ENCODE results near the gene WTIP.
"Not testable (repeated sequence)": the region's sequence is repeated elsewhere in the genome, so short reads cannot be mapped to it uniquely, and the experiment has no call there.

Gene WTIP

DNA sequence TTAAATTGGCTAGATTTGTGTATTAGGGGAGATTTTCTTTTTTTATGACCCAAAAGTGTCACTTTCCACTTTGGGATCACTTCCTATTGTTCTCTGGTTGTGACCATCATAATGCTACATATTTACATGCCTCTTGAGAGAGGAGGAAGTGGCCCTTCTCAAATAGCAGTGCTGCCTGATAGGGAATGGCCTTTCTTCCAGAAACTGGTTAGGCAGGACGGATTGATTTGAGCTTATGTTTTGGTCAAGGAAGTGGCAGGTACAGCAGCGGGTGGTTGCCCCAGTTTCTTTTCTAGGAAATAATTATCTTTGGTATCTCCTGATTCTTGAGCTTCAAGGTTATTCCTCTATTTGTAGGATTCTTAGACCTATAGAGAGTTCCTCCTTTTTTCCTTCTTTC, 21.9 kb upstream of the WTIP start:
- Histone ChIP-seq H3K4me2 (ENCODE audit: low read length) (no peak overlapping the region), H3K79me2 (ENCODE audit: insufficient read depth, low read length) (no peaks in the 10 kb centered on the region), H3K9me2 (ENCODE audit: low read depth, low read length) (no peaks in the 10 kb centered on the region), H3K27ac (ENCODE audit: low read depth, low read length, poor library complexity, severe bottlenecking) (no peak overlapping the region), H3F3A (ENCODE audit: insufficient read depth, low read length) (no peaks in the 10 kb centered on the region), H2AFZ (ENCODE audit: low read length) (no peak overlapping the region), H3K9me3 (ENCODE audit: low read length) (no peaks in the 10 kb centered on the region), H4K20me1 (ENCODE audit: insufficient read depth, low read length) (no peaks in the 10 kb centered on the region), H3K36me3 (ENCODE audit: insufficient read depth, low read length) (peaks cover 86% of the 10 kb centered on the region), H3K4me1 (ENCODE audit: insufficient read depth, low read length, severe bottlenecking) (no peaks in the 10 kb centered on the region), H3K27me3 (ENCODE audit: insufficient read depth, low read length) (no peaks in the 10 kb centered on the region), H3K4me3 (ENCODE audit: low read depth, low read length, poor library complexity, severe bottlenecking) (no peak overlapping the region), H3K9ac (ENCODE audit: low read length) (no peak overlapping the region)
- no peak for TF ChIP-seq EZH2 (IDR thresholded peaks at IDR 0.05; ENCODE audit: borderline replicate concordance, low read length)
- TF ChIP-seq, protein P1, sequence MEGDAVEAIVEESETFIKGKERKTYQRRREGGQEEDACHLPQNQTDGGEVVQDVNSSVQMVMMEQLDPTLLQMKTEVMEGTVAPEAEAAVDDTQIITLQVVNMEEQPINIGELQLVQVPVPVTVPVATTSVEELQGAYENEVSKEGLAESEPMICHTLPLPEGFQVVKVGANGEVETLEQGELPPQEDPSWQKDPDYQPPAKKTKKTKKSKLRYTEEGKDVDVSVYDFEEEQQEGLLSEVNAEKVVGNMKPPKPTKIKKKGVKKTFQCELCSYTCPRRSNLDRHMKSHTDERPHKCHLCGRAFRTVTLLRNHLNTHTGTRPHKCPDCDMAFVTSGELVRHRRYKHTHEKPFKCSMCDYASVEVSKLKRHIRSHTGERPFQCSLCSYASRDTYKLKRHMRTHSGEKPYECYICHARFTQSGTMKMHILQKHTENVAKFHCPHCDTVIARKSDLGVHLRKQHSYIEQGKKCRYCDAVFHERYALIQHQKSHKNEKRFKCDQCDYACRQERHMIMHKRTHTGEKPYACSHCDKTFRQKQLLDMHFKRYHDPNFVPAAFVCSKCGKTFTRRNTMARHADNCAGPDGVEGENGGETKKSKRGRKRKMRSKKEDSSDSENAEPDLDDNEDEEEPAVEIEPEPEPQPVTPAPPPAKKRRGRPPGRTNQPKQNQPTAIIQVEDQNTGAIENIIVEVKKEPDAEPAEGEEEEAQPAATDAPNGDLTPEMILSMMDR (IDR thresholded peaks at IDR 0.05; ENCODE audit: low read length), result no peak

DNA sequence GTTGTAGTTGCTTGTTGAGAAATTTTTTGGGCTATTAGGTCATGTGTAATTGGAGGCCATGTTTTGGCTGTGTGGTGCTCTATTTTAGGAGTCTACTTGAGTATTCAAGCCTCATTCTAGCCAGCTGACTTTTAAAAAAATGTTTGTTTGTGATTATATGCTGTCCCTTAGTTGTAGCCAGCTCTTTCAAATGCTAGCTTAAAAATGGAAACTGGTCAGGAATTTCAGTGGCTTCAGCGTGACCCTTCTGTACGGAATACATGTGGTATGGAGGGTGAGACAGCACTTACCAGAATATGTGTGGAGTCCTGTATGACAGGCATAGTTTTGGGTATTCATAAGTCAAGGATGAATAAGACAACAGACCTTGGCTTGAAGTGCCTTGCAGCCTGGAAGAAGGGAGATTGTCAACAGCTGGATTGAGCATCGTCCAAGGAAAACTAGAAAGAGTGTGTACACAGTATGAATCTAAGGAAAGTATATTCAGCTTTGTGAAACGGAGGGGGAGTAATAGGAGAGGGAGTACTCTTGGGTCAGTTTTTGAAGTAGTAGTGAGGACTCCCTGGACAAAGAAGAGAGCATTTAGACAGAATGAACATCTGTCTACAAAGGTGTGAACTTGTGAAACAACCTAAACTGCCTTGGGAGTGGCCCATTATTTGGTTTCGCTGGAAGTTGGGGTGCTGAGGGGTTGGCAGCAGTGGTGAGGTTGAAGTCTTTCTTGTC, 20.0 kb upstream of the WTIP start:
- Histone ChIP-seq H3F3A (ENCODE audit: insufficient read depth, low read length) (no peaks in the 10 kb centered on the region), H2AFZ (ENCODE audit: low read length) (no peak overlapping the region), H3K4me2 (ENCODE audit: low read length) (no peak overlapping the region), H3K27ac (ENCODE audit: low read depth, low read length, poor library complexity, severe bottlenecking) (no peak overlapping the region), H3K27me3 (ENCODE audit: insufficient read depth, low read length) (no peaks in the 10 kb centered on the region), H3K4me3 (ENCODE audit: low read depth, low read length, poor library complexity, severe bottlenecking) (no peak overlapping the region), H3K36me3 (ENCODE audit: insufficient read depth, low read length) (peaks cover 91% of the 10 kb centered on the region), H3K9me2 (ENCODE audit: low read depth, low read length) (no peaks in the 10 kb centered on the region), H3K9ac (ENCODE audit: low read length) (no peak overlapping the region), H3K9me3 (ENCODE audit: low read length) (no peaks in the 10 kb centered on the region), H3K79me2 (ENCODE audit: insufficient read depth, low read length) (no peaks in the 10 kb centered on the region), H3K4me1 (ENCODE audit: insufficient read depth, low read length, severe bottlenecking) (no peaks in the 10 kb centered on the region), H4K20me1 (ENCODE audit: insufficient read depth, low read length) (no peaks in the 10 kb centered on the region)
- TF ChIP-seq, protein P1 (IDR thresholded peaks at IDR 0.05; ENCODE audit: low read length), result no peak
- no peak for TF ChIP-seq EZH2 (IDR thresholded peaks at IDR 0.05; ENCODE audit: borderline replicate concordance, low read length)

- H3K4me1 ChIP-seq (ENCODE audit: insufficient read depth, low read length, severe bottlenecking); H3K9me2 ChIP-seq (ENCODE audit: low read depth, low read length); H3F3A ChIP-seq (ENCODE audit: insufficient read depth, low read length); H4K20me1 ChIP-seq (ENCODE audit: insufficient read depth, low read length); H3K4me2 ChIP-seq (ENCODE audit: low read length); H3K9ac ChIP-seq (ENCODE audit: low read length); H3K79me2 ChIP-seq (ENCODE audit: insufficient read depth, low read length); H3K27me3 ChIP-seq (ENCODE audit: insufficient read depth, low read length); H3K4me3 ChIP-seq (ENCODE audit: low read depth, low read length, poor library complexity, severe bottlenecking); H3K27ac ChIP-seq (ENCODE audit: low read depth, low read length, poor library complexity, severe bottlenecking); H3K9me3 ChIP-seq (ENCODE audit: low read length); H2AFZ ChIP-seq (ENCODE audit: low read length): not testable (repeated sequence)
- H3K36me3 ChIP-seq (ENCODE audit: insufficient read depth, low read length), result peaks cover 99% of the 10 kb centered on the region
Observed at GRCh38 chr19:34464785-34465184, 16.8 kb upstream of the WTIP start.

GRCh38 chr19:34468409-34468808, 13.1 kb upstream of the WTIP start:
- peaks cover 99% of the 10 kb centered on the region for H3K36me3 ChIP-seq (ENCODE audit: insufficient read depth, low read length)
- H3K4me2 ChIP-seq (ENCODE audit: low read length), result no peak overlapping the region
- H2AFZ ChIP-seq (ENCODE audit: low read length), result no peak overlapping the region
- H3K27ac ChIP-seq (ENCODE audit: low read depth, low read length, poor library complexity, severe bottlenecking), result no peak overlapping the region
- H3F3A ChIP-seq (ENCODE audit: insufficient read depth, low read length), result no peaks in the 10 kb centered on the region
- TF ChIP-seq, protein P1 (IDR thresholded peaks at IDR 0.05; ENCODE audit: low read length), result no peak
- TF ChIP-seq EZH2 (IDR thresholded peaks at IDR 0.05; ENCODE audit: borderline replicate concordance, low read length), result no peak
- no peaks in the 10 kb centered on the region for H3K4me1 ChIP-seq (ENCODE audit: insufficient read depth, low read length, severe bottlenecking)
- H3K4me3 ChIP-seq (ENCODE audit: low read depth, low read length, poor library complexity, severe bottlenecking), result no peak overlapping the region
- H3K9me3 ChIP-seq (ENCODE audit: low read length), result no peaks in the 10 kb centered on the region
- no peak overlapping the region for H3K9ac ChIP-seq (ENCODE audit: low read length)
- no peaks in the 10 kb centered on the region for H3K9me2 ChIP-seq (ENCODE audit: low read depth, low read length)
- H3K79me2 ChIP-seq (ENCODE audit: insufficient read depth, low read length), result no peaks in the 10 kb centered on the region
- no peaks in the 10 kb centered on the region for H4K20me1 ChIP-seq (ENCODE audit: insufficient read depth, low read length)
- H3K27me3 ChIP-seq (ENCODE audit: insufficient read depth, low read length), result no peaks in the 10 kb centered on the region

GRCh38 chr19:34469026-34469425, 12.5 kb upstream of the WTIP start:
- H3K4me1 ChIP-seq (ENCODE audit: insufficient read depth, low read length, severe bottlenecking); H2AFZ ChIP-seq (ENCODE audit: low read length); H3K9me3 ChIP-seq (ENCODE audit: low read length); H3K27ac ChIP-seq (ENCODE audit: low read depth, low read length, poor library complexity, severe bottlenecking); H3K9ac ChIP-seq (ENCODE audit: low read length); H3K4me2 ChIP-seq (ENCODE audit: low read length); H3K4me3 ChIP-seq (ENCODE audit: low read depth, low read length, poor library complexity, severe bottlenecking); H3K79me2 ChIP-seq (ENCODE audit: insufficient read depth, low read length); H3F3A ChIP-seq (ENCODE audit: insufficient read depth, low read length); H4K20me1 ChIP-seq (ENCODE audit: insufficient read depth, low read length); H3K9me2 ChIP-seq (ENCODE audit: low read depth, low read length); H3K27me3 ChIP-seq (ENCODE audit: insufficient read depth, low read length): not testable (repeated sequence)
- peaks cover 99% of the 10 kb centered on the region for H3K36me3 ChIP-seq (ENCODE audit: insufficient read depth, low read length)

All from OCI-LY1 (cell line).